Upper lobe of left lung (tissue), 6 donors: ENCODE measurements around the gene KLK14. TPM values are rescaled to one million over a fixed set of nuclear protein-coding genes. Genes with fewer than 3 reads are reported as not detected.

Source experiments
- ATAC-seq, 2 donors: fragments of 200-7000 bp; cut with Tn5 transposase; one replicate each; pipeline ENCODE4 v1.9.1; 2022; ENCODE audit warnings: mild to moderate bottlenecking in 2 of 2, moderate library complexity in 2 of 2; ENCODE audit not compliant: low FRiP score in 2 of 2
- DNase-seq, 2 donors: peaks; one replicate each; pipeline ENCODE4 v3.0.0-alpha.2; 2019 to 2020
- H3K27ac ChIP-seq, 4 donors: fragments of 200-600 bp; sonication (generic); one replicate each; pipeline ENCODE4 v1.5.1; 2016 to 2019
- H3K27me3 ChIP-seq, 4 donors: fragments of 200-600 bp; sonication (generic); one replicate each; pipeline ENCODE4 v1.5.1; 2017 to 2019
- H3K36me3 ChIP-seq, 4 donors: fragments of 200-600 bp; sonication (generic); one replicate each; pipeline ENCODE4 v1.5.1; 2016 to 2019
- H3K4me1 ChIP-seq, 4 donors: fragments of 200-600 bp; sonication (generic); one replicate each; pipeline ENCODE4 v1.5.1; 2018 to 2019
- H3K4me3 ChIP-seq, 4 donors: fragments of 200-600 bp; sonication (generic); one replicate each; pipeline ENCODE4 v1.5.1; 2017 to 2019; ENCODE audit warnings: mild to moderate bottlenecking in 2 of 4, moderate library complexity in 1 of 4
- H3K9me3 ChIP-seq, 4 donors: fragments of 200-600 bp; sonication (generic); one replicate each; pipeline ENCODE4 v1.5.1; 2018 to 2019
- CTCF ChIP-seq, 6 experiments: fragments of 450-650 bp in 4 of 6; fragments of 200-600 bp in 2 of 6; sonication (generic) in 2 of 6; IDR thresholded peaks; one replicate each; pipeline ENCODE4 v1.5.1; 2016 to 2019; ENCODE audit warnings: antibody characterized with exemption in 6 of 6
- EP300 ChIP-seq, 4 donors: sonication (generic); formaldehyde crosslinking; IDR thresholded peaks; one replicate each; pipeline ENCODE4 v1.5.1; 2017; ENCODE audit warnings: antibody characterized with exemption in 4 of 4, control low read depth in 2 of 4
- POLR2A ChIP-seq, 4 donors: fragments of 450-650 bp; IDR thresholded peaks; one replicate each; pipeline ENCODE4 v1.5.1; 2016 to 2017; ENCODE audit warnings: antibody characterized with exemption in 4 of 4, mild to moderate bottlenecking in 2 of 4
- POLR2AphosphoS5 ChIP-seq, 2 donors: sonication (generic); formaldehyde crosslinking; IDR thresholded peaks; one replicate each; pipeline ENCODE4 v1.5.1; 2017; ENCODE audit warnings: antibody characterized with exemption in 2 of 2
- WGBS, 2 donors: methylation state at CpG; one replicate each; pipeline ENCODE4 v1.1.5; 2017 to 2018; 5-methylcytosine and 5-hydroxymethylcytosine counted together
- total RNA-seq, 6 donors: library from RNA; depleted of rRNA in 4 of 6; stranded (reverse); fragments of >200 nt in 4 of 6; gene quantifications; one replicate each; pipeline versions ENCODE4 v1.1.0 to v1.2.1, GENCODE V29; 2016 to 2021
- donor health status: DM: no; HTN: no; CAD: no; lungs with moderate emphysema.
- donor health status: DM: no; HTN: yes; CAD: no; lungs with severe emphysema.

KLK14 gene
- total RNA-seq, 6 donors from 2014 or later, result 1.2 to 2.1 (median 2.0) TPM; not detected in 3

GRCh38 chr19:51093510-51094345, 11.0 kb upstream of the KLK14 start:
- no peak for ATAC-seq
- H3K4me3 ChIP-seq, result no peak overlapping the region
- TF ChIP-seq EP300 (IDR thresholded peaks at IDR 0.05) (no peak), POLR2AphosphoS5 (IDR thresholded peaks at IDR 0.05) (no peak), POLR2A (IDR thresholded peaks at IDR 0.05) (no peak), CTCF (IDR thresholded peaks at IDR 0.05) (no peak)
- H3K36me3 ChIP-seq, result peaks cover 0 to 9% (median under 1%) of the 10 kb centered on the region in 4 donors
- no peaks in the 10 kb centered on the region for H3K27me3 ChIP-seq
- no peak for DNase-seq
- 77 to 78% methylated on average over 22 of the region's 22 CpGs for WGBS, 2 donors
- H3K4me1 ChIP-seq, result peaks cover 0 to 10% (median 3%) of the 10 kb centered on the region in 4 donors
- no peaks in the 10 kb centered on the region for H3K9me3 ChIP-seq
- no peak overlapping the region for H3K27ac ChIP-seq

GRCh38 chr19:51093101-51093500, 10.4 kb upstream of the KLK14 start:
- no peak overlapping the region for H3K4me3 ChIP-seq
- TF ChIP-seq POLR2A (IDR thresholded peaks at IDR 0.05) (no peak), CTCF (IDR thresholded peaks at IDR 0.05) (no peak), POLR2AphosphoS5 (IDR thresholded peaks at IDR 0.05) (no peak), EP300 (IDR thresholded peaks at IDR 0.05) (no peak)
- ATAC-seq, result no peak
- peaks cover 0 to 5% (median 0%) of the 10 kb centered on the region in 4 donors for H3K36me3 ChIP-seq
- no peak for DNase-seq
- H3K27ac ChIP-seq, result no peak overlapping the region
- H3K27me3 ChIP-seq, result no peaks in the 10 kb centered on the region
- peaks cover 0 to 10% (median 3%) of the 10 kb centered on the region in 4 donors for H3K4me1 ChIP-seq
- H3K9me3 ChIP-seq, result no peaks in the 10 kb centered on the region
- 67 to 70% methylated on average over 8 of the region's 8 CpGs for WGBS, 2 donors

- WGBS, 2 donors, result 53 to 56% methylated on average over 16 of the region's 16 CpGs
- peaks cover 0 to 10% (median 3%) of the 10 kb centered on the region in 4 donors for H3K4me1 ChIP-seq
- TF ChIP-seq CTCF (IDR thresholded peaks at IDR 0.05), result no peak
- TF ChIP-seq EP300 (IDR thresholded peaks at IDR 0.05), result no peak
- no peak for TF ChIP-seq POLR2AphosphoS5 (IDR thresholded peaks at IDR 0.05)
- TF ChIP-seq POLR2A (IDR thresholded peaks at IDR 0.05), result no peak
- H3K4me3 ChIP-seq, result no peak overlapping the region
- H3K27ac ChIP-seq, result no peak overlapping the region
- no peaks in the 10 kb centered on the region for H3K27me3 ChIP-seq
- no peaks in the 10 kb centered on the region for H3K36me3 ChIP-seq
- ATAC-seq (no peak), DNase-seq (no peak)
- no peaks in the 10 kb centered on the region for H3K9me3 ChIP-seq
Observed at GRCh38 chr19:51091895-51092873, 9.5 kb upstream of the KLK14 start.

- 87 to 88% methylated on average over 10 of the region's 10 CpGs for WGBS, 2 donors
- no peak overlapping the region for H3K27ac ChIP-seq
- no peak for TF ChIP-seq CTCF (IDR thresholded peaks at IDR 0.05)
- H3K4me1 ChIP-seq, result peaks cover 0 to 6% (median 3%) of the 10 kb centered on the region in 4 donors
- DNase-seq, result no peak
- H3K9me3 ChIP-seq, result no peaks in the 10 kb centered on the region
- no peak for ATAC-seq
- H3K27me3 ChIP-seq, result no peaks in the 10 kb centered on the region
- no peak overlapping the region for H3K4me3 ChIP-seq
- H3K36me3 ChIP-seq, result no peaks in the 10 kb centered on the region
Observed at GRCh38 chr19:51091126-51091525, 8.4 kb upstream of the KLK14 start.
